Panc1 (cell line): ENCODE measurements around the gene PIGR. TPM values are rescaled to one million over a fixed set of nuclear protein-coding genes. Genes with fewer than 3 reads are reported as not detected.

Experiments used
- ATAC-seq: fragments of 200-7000 bp; cut with Tn5 transposase; 2 replicates; pipeline ENCODE4 v1.9.1; 2020; ENCODE audit warnings: mild to moderate bottlenecking, moderate library complexity
- BruUV-seq: library from RNA; stranded (reverse); fragments of 400-500 nt; replicated peaks from 2 replicates; lab custom pipeline; 2021; lab: Mats Ljungman, UMichigan
- CTCF ChIA-PET: fragments of 300-600 bp; sonication (Branson Sonifier 250); formaldehyde crosslinking; loops from one replicate; lab custom pipeline; 2022; ENCODE audit warnings: antibody characterized with exemption; lab: Charles Lee
- POLR2A ChIA-PET: fragments of 300-600 bp; sonication (Branson Sonifier 250); formaldehyde crosslinking; loops from one replicate; lab custom pipeline; 2022; ENCODE audit warnings: antibody characterized with exemption; lab: Charles Lee
- DNase-seq: peaks from one replicate; pipeline ENCODE4 v3.0.0-alpha.2; 2010; ENCODE audit warnings: low read depth, low spot score
- H3K27ac ChIP-seq: 2 replicates; pipeline ENCODE4 v1.5.1; 2011; ENCODE audit warnings: mild to moderate bottlenecking, low read length, inconsistent platforms
- H3K27me3 ChIP-seq: fragments of 200-500 bp; sonication (Bioruptor generic); 2 replicates; pipeline ENCODE4 v1.6.0; 2014; ENCODE audit warnings: low read length, inconsistent platforms; ENCODE audit not compliant: control insufficient read depth, insufficient read depth
- H3K36me3 ChIP-seq: fragments of 200-500 bp; sonication (Bioruptor generic); 2 replicates; pipeline ENCODE4 v1.5.1; 2014; ENCODE audit warnings: inconsistent platforms, mild to moderate bottlenecking, low read length, moderate library complexity; ENCODE audit not compliant: control insufficient read depth, insufficient read depth
- H3K4me1 ChIP-seq: 2 replicates; pipeline ENCODE4 v1.5.1; 2011; ENCODE audit warnings: inconsistent platforms, mild to moderate bottlenecking, low read length, moderate library complexity; ENCODE audit not compliant: control insufficient read depth, insufficient read depth
- H3K4me3 ChIP-seq, 2 experiments: 2 replicates each; pipeline ENCODE4 v1.5.1; 2011 to 2012; ENCODE audit warnings: low read depth in 2 of 2, low read length in 2 of 2, mild to moderate bottlenecking in 2 of 2, inconsistent platforms in 1 of 2, moderate library complexity in 1 of 2
- H3K9me3 ChIP-seq: fragments of 200-500 bp; sonication (Bioruptor generic); 2 replicates; pipeline ENCODE4 v1.5.1; 2014; ENCODE audit warnings: low read depth, mild to moderate bottlenecking, inconsistent platforms, low read length, moderate library complexity; ENCODE audit not compliant: control insufficient read depth, insufficient read depth
- CTCF ChIP-seq: fragments of 450-650 bp; IDR thresholded peaks from 2 replicates; pipeline ENCODE4 v1.5.1; 2017; ENCODE audit warnings: mild to moderate bottlenecking
- POLR2AphosphoS5 ChIP-seq: IDR thresholded peaks from 2 replicates; pipeline ENCODE4 v1.6.1; 2012; ENCODE audit warnings: mild to moderate bottlenecking, low read depth, low read length, moderate library complexity
- REST ChIP-seq, 2 experiments: IDR thresholded peaks; 2 replicates each; pipeline ENCODE4 v1.6.1; 2011 to 2012; ENCODE audit warnings: low read depth in 2 of 2, control low read depth in 1 of 2, low read length in 1 of 2, mild to moderate bottlenecking in 1 of 2, moderate library complexity in 1 of 2; ENCODE audit not compliant: insufficient read depth in 1 of 2
- SIN3A ChIP-seq: IDR thresholded peaks from 2 replicates; pipeline ENCODE4 v1.6.1; 2012; ENCODE audit warnings: low read depth, mild to moderate bottlenecking, low read length, moderate library complexity, borderline replicate concordance; ENCODE audit not compliant: insufficient read depth
- TCF7L2 ChIP-seq: IDR thresholded peaks from 2 replicates; pipeline ENCODE4 v1.6.1; 2011; ENCODE audit warnings: mild to moderate bottlenecking, low read depth, low read length, inconsistent platforms
- in situ Hi-C: cut with HindIII; loops from 2 replicates; pipeline ENCODE4 v1.10.0; 2016; ENCODE audit warnings: low sequenced_read_pairs, low pct_unique_long_range_greater_than_20kb
- intact Hi-C: fragments of 100-400 bp; cut with micrococcal nuclease; formaldehyde crosslinking; loops from one replicate; pipeline ENCODE4 v1.10.0; 2022; ENCODE audit not compliant: unreplicated experiment
- total RNA-seq: library from RNA; stranded (reverse); gene quantifications from one replicate; pipeline ENCODE4 v1.2.1, GENCODE V29; 2021; ENCODE audit not compliant: unreplicated experiment

The PIGR gene
- total RNA-seq, 1 experiment from 2014 or later, result 1.4 TPM

DNA sequence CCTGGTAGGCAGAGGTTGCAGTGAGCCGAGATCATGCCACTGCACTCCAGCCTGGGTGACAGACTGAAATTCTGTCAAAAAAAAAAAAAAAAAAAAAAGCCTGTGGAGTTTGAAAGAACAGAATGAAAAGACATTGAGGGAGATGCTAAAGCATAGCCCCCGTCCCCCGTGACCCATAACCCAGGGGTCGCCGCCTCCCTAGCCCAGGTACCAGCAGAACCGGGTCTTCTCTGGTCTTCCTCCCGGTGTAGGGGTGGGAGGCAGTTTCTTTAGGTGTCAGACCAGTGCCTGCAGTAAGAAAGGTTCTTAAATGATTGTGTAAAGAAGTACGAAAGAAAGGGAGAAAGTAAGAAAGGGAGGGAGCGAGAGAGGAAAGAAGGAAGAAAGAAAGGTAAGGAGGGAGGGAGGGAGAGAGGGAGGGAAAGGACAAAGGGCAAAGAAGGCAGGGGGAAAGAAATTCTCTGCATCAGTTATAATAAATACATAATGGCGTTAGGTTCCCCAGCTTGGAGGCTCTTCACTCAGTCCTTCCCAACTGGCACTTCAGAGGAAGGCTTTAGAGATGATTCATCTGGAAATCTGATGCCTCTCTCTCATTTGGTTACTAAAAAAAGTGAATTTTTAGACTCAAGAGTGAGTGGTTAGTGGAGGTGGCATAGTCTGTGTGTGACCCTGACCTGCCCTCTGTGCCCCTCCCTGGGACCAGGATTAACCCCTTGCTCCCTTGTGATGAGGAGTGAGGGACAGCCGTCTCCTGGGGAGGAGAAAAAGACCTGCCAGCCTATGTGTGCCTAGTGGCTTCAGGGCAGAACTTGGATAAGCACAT is 48.0 kb downstream of the PIGR start:
- Histone ChIP-seq H3K36me3 (no peaks in the 10 kb centered on the region), H3K4me3 (no peak overlapping the region), H3K4me1 (no peaks in the 10 kb centered on the region), H3K9me3 (no peaks in the 10 kb centered on the region), H3K27me3 (no peaks in the 10 kb centered on the region; the same call in 1 of the 2 replicates), H3K27ac (no peak overlapping the region)
- intact Hi-C loops, result no loop called here
- ATAC-seq (peak; percentile 38; the same call in 1 of the 2 replicates), DNase-seq (no peak)
- in situ Hi-C loops, result no loop called here
- ChIA-PET POLR2A (no interaction called here), CTCF (no interaction called here)
- BruUV-seq, result no TSS peak
- TF ChIP-seq POLR2AphosphoS5 (no peak), REST (IDR thresholded peaks at IDR 0.05; ENCODE audit: insufficient read depth in 1 of 2, low read depth in 2 of 2, low read length in 1 of 2) (no peak), TCF7L2 (no peak), SIN3A (no peak), CTCF (no peak)

DNA sequence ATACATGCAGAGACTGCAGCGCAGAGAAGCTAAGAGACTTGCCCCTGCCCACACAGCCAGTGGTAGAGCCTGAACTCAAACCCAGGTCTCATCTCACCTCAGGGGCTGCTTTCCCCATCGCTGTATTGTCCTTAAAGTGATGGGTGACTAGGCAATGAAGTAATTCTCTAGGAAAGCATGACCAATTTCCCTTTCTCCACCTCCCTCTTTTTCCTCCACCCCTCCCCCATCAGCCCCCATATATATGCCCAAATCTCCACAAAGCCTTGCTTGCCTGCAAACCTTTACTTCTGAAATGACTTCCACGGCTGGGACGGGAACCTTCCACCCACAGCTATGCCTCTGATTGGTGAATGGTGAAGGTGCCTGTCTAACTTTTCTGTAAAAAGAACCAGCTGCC is 49.1 kb downstream of the PIGR start, which contains the start of gene IL24:
Gene IL24 (plus strand): TSS at position 269 of the 400 bp plus-strand sequence. CDS start 390 bp downstream, outside the sequence.
- no peaks in the 10 kb centered on the region for H3K4me1 ChIP-seq
- DNase-seq (no peak), ATAC-seq (no peak)
- H3K9me3 ChIP-seq, result no peaks in the 10 kb centered on the region
- no peak within 1 kb of the TSS for H3K27ac ChIP-seq
- no peak within 1 kb of the TSS for H3K4me3 ChIP-seq
- BruUV-seq, result no TSS peak
- POLR2A ChIA-PET, result no interaction called here
- intact Hi-C loops, result no loop called here
- H3K27me3 ChIP-seq, result peaks cover 3% of the 10 kb centered on the region; the same call in 1 of the 2 replicates
- in situ Hi-C loops, result no loop called here
- no peak for TF ChIP-seq REST (IDR thresholded peaks at IDR 0.05; ENCODE audit: insufficient read depth in 1 of 2, low read depth in 2 of 2, low read length in 1 of 2)
- TF ChIP-seq POLR2AphosphoS5, result no peak
- no peak for TF ChIP-seq TCF7L2
- no peak for TF ChIP-seq CTCF
- no peak for TF ChIP-seq SIN3A
- CTCF ChIA-PET, result no interaction called here
- no peaks in the 10 kb centered on the region for H3K36me3 ChIP-seq
